ENCODE measurements around the gene FAR2. TPM values are rescaled to one million over a fixed set of nuclear protein-coding genes. Genes with fewer than 3 reads are reported as not detected.

Gene FAR2
- polyA plus RNA-seq, 3 donors, result 14.8 to 38.0 (median 35.8) TPM

GRCh38 chr12:29354954-29355353, 205.9 kb downstream of the FAR2 start:
- no peaks in the 10 kb centered on the region for H3K4me1 ChIP-seq (ENCODE audit: control insufficient read depth in 1 of 2, insufficient read depth in 2 of 2, low read length in 2 of 2)
- intact Hi-C loops (cut with micrococcal nuclease), result no loop called here
- no peaks in the 10 kb centered on the region for H4K20me1 ChIP-seq (ENCODE audit: insufficient read depth, low read length)
- Mint-ChIP-seq H3K4me3 (no peak overlapping the region), H3K4me1 (no peaks in the 10 kb centered on the region), H3K36me3 (peaks cover 46 to 49% of the 10 kb centered on the region in 2 donors), H3K9me3 (no peaks in the 10 kb centered on the region), H3K27me3 (ENCODE audit: low read depth in 3 of 3) (no peaks in the 10 kb centered on the region), H3K27ac (no peak overlapping the region)
- no peak overlapping the region for H3K27ac ChIP-seq (ENCODE audit: low read depth in 1 of 2, low read length in 2 of 2)
- DNase-seq, result no peak
- no peak overlapping the region for H2AFZ ChIP-seq (ENCODE audit: insufficient read depth, low read depth, low read length, poor library complexity, severe bottlenecking)
- H3K4me2 ChIP-seq (replicated peaks; ENCODE audit: extremely low read depth, low read length, poor library complexity, severe bottlenecking), result no peak overlapping the region
- no peak overlapping the region for H3K4me3 ChIP-seq (replicated peaks in 1 of 3; ENCODE audit: low read depth in 2 of 3, low read length in 3 of 3)
- no CpG with 5 or more reads among the region's 1 CpG for WGBS (ENCODE audit: insufficient coverage)
- H3K36me3 ChIP-seq (replicated peaks in 1 of 2; ENCODE audit: control insufficient read depth in 1 of 2, insufficient read depth in 2 of 2, low read length in 2 of 2), result peaks cover 41 to 78% of the 10 kb centered on the region in 2 donors
- H3K27me3 ChIP-seq (ENCODE audit: control insufficient read depth in 2 of 2, insufficient read depth in 2 of 2, low read length in 2 of 2), result no peaks in the 10 kb centered on the region
- TF ChIP-seq CTCF (IDR thresholded peaks at IDR 0.05), result no peak
- no peaks in the 10 kb centered on the region for H3K9me3 ChIP-seq (replicated peaks in 1 of 2; ENCODE audit: control insufficient read depth in 1 of 2, insufficient read depth in 1 of 2, low read length in 2 of 2)
- no peak overlapping the region for H3K9ac ChIP-seq (ENCODE audit: insufficient read depth, low read length, poor library complexity, severe bottlenecking)
- H3K79me2 ChIP-seq (ENCODE audit: insufficient read depth, low read length), result no peaks in the 10 kb centered on the region

GRCh38 chr12:29365091-29365490, 216.0 kb downstream of the FAR2 start:
- H3K4me3 Mint-ChIP-seq, result no peak overlapping the region
- no peak overlapping the region for H3K4me3 ChIP-seq (replicated peaks in 1 of 3; ENCODE audit: low read depth in 2 of 3, low read length in 3 of 3)
- no peak overlapping the region for H3K9ac ChIP-seq (ENCODE audit: insufficient read depth, low read length, poor library complexity, severe bottlenecking)
- no CpG with 5 or more reads among the region's 2 CpGs for WGBS (ENCODE audit: insufficient coverage)
- intact Hi-C loops (cut with micrococcal nuclease), result no loop called here
- DNase-seq, result no peak
- no peak overlapping the region for H3K27ac Mint-ChIP-seq
- no peaks in the 10 kb centered on the region for H4K20me1 ChIP-seq (ENCODE audit: insufficient read depth, low read length)
- peaks cover 2% of the 10 kb centered on the region for H3K4me1 Mint-ChIP-seq
- no peak overlapping the region for H3K4me2 ChIP-seq (replicated peaks; ENCODE audit: extremely low read depth, low read length, poor library complexity, severe bottlenecking)
- H2AFZ ChIP-seq (ENCODE audit: insufficient read depth, low read depth, low read length, poor library complexity, severe bottlenecking), result no peak overlapping the region
- H3K9me3 ChIP-seq (replicated peaks in 1 of 2; ENCODE audit: control insufficient read depth in 1 of 2, insufficient read depth in 1 of 2, low read length in 2 of 2), result no peaks in the 10 kb centered on the region
- no peak for TF ChIP-seq CTCF (IDR thresholded peaks at IDR 0.05)
- H3K9me3 Mint-ChIP-seq, result no peaks in the 10 kb centered on the region
- no peaks in the 10 kb centered on the region for H3K27me3 Mint-ChIP-seq (ENCODE audit: low read depth in 3 of 3)
- no peaks in the 10 kb centered on the region for H3K79me2 ChIP-seq (ENCODE audit: insufficient read depth, low read length)
- H3K36me3 Mint-ChIP-seq, result peaks cover 55 to 61% of the 10 kb centered on the region in 2 donors
- no peak overlapping the region for H3K27ac ChIP-seq (ENCODE audit: low read depth in 1 of 2, low read length in 2 of 2)
- H3K36me3 ChIP-seq (replicated peaks in 1 of 2; ENCODE audit: control insufficient read depth in 1 of 2, insufficient read depth in 2 of 2, low read length in 2 of 2), result peaks cover 48 to 63% of the 10 kb centered on the region in 2 donors
- no peaks in the 10 kb centered on the region for H3K27me3 ChIP-seq (ENCODE audit: control insufficient read depth in 2 of 2, insufficient read depth in 2 of 2, low read length in 2 of 2)
- H3K4me1 ChIP-seq (ENCODE audit: control insufficient read depth in 1 of 2, insufficient read depth in 2 of 2, low read length in 2 of 2), result no peaks in the 10 kb centered on the region

Data from CD14-positive monocyte (primary cell).